Measurements from ENCODE around the gene STAG1. TPM values are rescaled to one million over a fixed set of nuclear protein-coding genes. Genes with fewer than 3 reads are reported as not detected.
"Not testable (repeated sequence)": the region's sequence is repeated elsewhere in the genome, so short reads cannot be mapped to it uniquely, and the experiment has no call there.

The STAG1 gene
- total RNA-seq, 1 experiment from 2014 or later, result 34.6 TPM

GRCh38 chr3:136644212-136644611 lies 108.0 kb downstream of the STAG1 start:
- Histone ChIP-seq H4K91ac (ENCODE audit: insufficient read length, low read depth, low read length) (no peak overlapping the region), H3K4me1 (ENCODE audit: insufficient read depth, low read length) (no peaks in the 10 kb centered on the region), H3K14ac (ENCODE audit: insufficient read depth, low read length) (no peak overlapping the region), H3K9me3 (ENCODE audit: control insufficient read depth, low read depth, low read length) (no peaks in the 10 kb centered on the region), H3K9ac (ENCODE audit: extremely low read depth, insufficient read length, low read length) (no peak overlapping the region), H3K56ac (ENCODE audit: insufficient read length, low read depth, low read length) (no peak overlapping the region), H3K27me3 (ENCODE audit: insufficient read depth, low read length) (no peaks in the 10 kb centered on the region), H3K79me2 (ENCODE audit: insufficient read depth, low read length) (peaks cover 3% of the 10 kb centered on the region; the same call in 1 of the 2 replicates), H2BK20ac (ENCODE audit: low read depth, low read length, poor library complexity, severe bottlenecking) (no peak overlapping the region), H3K4ac (ENCODE audit: low read depth, low read length) (no peak overlapping the region), H3K79me1 (ENCODE audit: insufficient read depth, low read depth, low read length, poor library complexity, severe bottlenecking) (no peaks in the 10 kb centered on the region), H3K4me2 (ENCODE audit: insufficient read depth, insufficient read length, low read length) (no peak overlapping the region), H3K27ac (ENCODE audit: insufficient read length, low read depth, low read length) (no peak overlapping the region), H2BK5ac (ENCODE audit: insufficient read length, low read length) (no peak overlapping the region), H2BK120ac (ENCODE audit: low read depth, low read length, poor library complexity, severe bottlenecking) (no peak overlapping the region), H2AK5ac (ENCODE audit: insufficient read length, low read length) (no peak overlapping the region), H4K5ac (ENCODE audit: insufficient read length, low read depth, low read length) (no peak overlapping the region), H3K18ac (ENCODE audit: insufficient read length, low read depth, low read length) (no peak overlapping the region), H2BK15ac (ENCODE audit: low read depth, low read length) (no peak overlapping the region), H4K20me1 (ENCODE audit: control insufficient read depth, insufficient read depth, insufficient read length) (no peaks in the 10 kb centered on the region), H3K23me2 (ENCODE audit: insufficient read length, low read depth, low read length, poor library complexity, severe bottlenecking) (no peaks in the 10 kb centered on the region), H2AFZ (ENCODE audit: low read length) (no peak overlapping the region), H4K8ac (replicated peaks; ENCODE audit: insufficient read length, low read depth, low read length) (no peak overlapping the region), H2BK12ac (ENCODE audit: insufficient read length, low read depth, low read length) (no peak overlapping the region), H3K23ac (ENCODE audit: insufficient read length, low read depth, low read length) (no peak overlapping the region), H3T11ph (ENCODE audit: low read length) (no peak overlapping the region)
- no CpG with 5 or more reads among the region's 1 CpG for WGBS (ENCODE audit: extremely low coverage, insufficient read length, low lambda C conversion rate)
- Mint-ChIP-seq H3K4me3 (no peak overlapping the region), H3K36me3 (ENCODE audit: insufficient read depth in 1 of 3, low read depth in 3 of 3) (no peaks in the 10 kb centered on the region), H3K4me1 (0 out of 4 replicates have a peak, but pooled peaks cover 0 to 4% of the 10 kb centered on the region in 2 experiments), H3K27ac (no peak overlapping the region), H3K9me3 (no peaks in the 10 kb centered on the region), H3K27me3 (ENCODE audit: low read depth) (no peaks in the 10 kb centered on the region)
- TF ChIP-seq CTCF (conservative IDR thresholded peaks at IDR 0.05), result no peak
- DNase-seq, result no peak

GRCh38 chr3:136643380-136643779 lies 108.8 kb downstream of the STAG1 start:
- not testable (repeated sequence) for H3K27me3 Mint-ChIP-seq (ENCODE audit: low read depth); H3K27ac Mint-ChIP-seq; H2BK120ac ChIP-seq (ENCODE audit: low read depth, low read length, poor library complexity, severe bottlenecking); H3K79me1 ChIP-seq (ENCODE audit: insufficient read depth, low read depth, low read length, poor library complexity, severe bottlenecking); H3K23ac ChIP-seq (ENCODE audit: insufficient read length, low read depth, low read length); H4K8ac ChIP-seq (replicated peaks; ENCODE audit: insufficient read length, low read depth, low read length); H3K27me3 ChIP-seq (ENCODE audit: insufficient read depth, low read length); H3K27ac ChIP-seq (ENCODE audit: insufficient read length, low read depth, low read length); H3K4me1 ChIP-seq (ENCODE audit: insufficient read depth, low read length); H3K36me3 Mint-ChIP-seq (ENCODE audit: insufficient read depth in 1 of 3, low read depth in 3 of 3); H2AK5ac ChIP-seq (ENCODE audit: insufficient read length, low read length); H3K9me3 ChIP-seq (ENCODE audit: control insufficient read depth, low read depth, low read length); H2AFZ ChIP-seq (ENCODE audit: low read length); H2BK20ac ChIP-seq (ENCODE audit: low read depth, low read length, poor library complexity, severe bottlenecking); H2BK5ac ChIP-seq (ENCODE audit: insufficient read length, low read length); H3K18ac ChIP-seq (ENCODE audit: insufficient read length, low read depth, low read length); H3K4me1 Mint-ChIP-seq; H3K23me2 ChIP-seq (ENCODE audit: insufficient read length, low read depth, low read length, poor library complexity, severe bottlenecking); H3K4me3 Mint-ChIP-seq; H3K79me2 ChIP-seq (ENCODE audit: insufficient read depth, low read length); H2BK12ac ChIP-seq (ENCODE audit: insufficient read length, low read depth, low read length); H2BK15ac ChIP-seq (ENCODE audit: low read depth, low read length); H3K4me2 ChIP-seq (ENCODE audit: insufficient read depth, insufficient read length, low read length); H3K9ac ChIP-seq (ENCODE audit: extremely low read depth, insufficient read length, low read length); H3T11ph ChIP-seq (ENCODE audit: low read length); H3K56ac ChIP-seq (ENCODE audit: insufficient read length, low read depth, low read length); H3K4ac ChIP-seq (ENCODE audit: low read depth, low read length); H3K14ac ChIP-seq (ENCODE audit: insufficient read depth, low read length); H4K5ac ChIP-seq (ENCODE audit: insufficient read length, low read depth, low read length); H4K91ac ChIP-seq (ENCODE audit: insufficient read length, low read depth, low read length); H4K20me1 ChIP-seq (ENCODE audit: control insufficient read depth, insufficient read depth, insufficient read length); H3K9me3 Mint-ChIP-seq; DNase-seq
- no CpG with 5 or more reads among the region's 2 CpGs for WGBS (ENCODE audit: extremely low coverage, insufficient read length, low lambda C conversion rate)

Measured in H9 (cell line).